ENCODE measurements around the gene HPCAL1.
A peak's percentile ranks its signal among the peaks of the same experiment; 100 is the strongest.

Gene HPCAL1

DNA sequence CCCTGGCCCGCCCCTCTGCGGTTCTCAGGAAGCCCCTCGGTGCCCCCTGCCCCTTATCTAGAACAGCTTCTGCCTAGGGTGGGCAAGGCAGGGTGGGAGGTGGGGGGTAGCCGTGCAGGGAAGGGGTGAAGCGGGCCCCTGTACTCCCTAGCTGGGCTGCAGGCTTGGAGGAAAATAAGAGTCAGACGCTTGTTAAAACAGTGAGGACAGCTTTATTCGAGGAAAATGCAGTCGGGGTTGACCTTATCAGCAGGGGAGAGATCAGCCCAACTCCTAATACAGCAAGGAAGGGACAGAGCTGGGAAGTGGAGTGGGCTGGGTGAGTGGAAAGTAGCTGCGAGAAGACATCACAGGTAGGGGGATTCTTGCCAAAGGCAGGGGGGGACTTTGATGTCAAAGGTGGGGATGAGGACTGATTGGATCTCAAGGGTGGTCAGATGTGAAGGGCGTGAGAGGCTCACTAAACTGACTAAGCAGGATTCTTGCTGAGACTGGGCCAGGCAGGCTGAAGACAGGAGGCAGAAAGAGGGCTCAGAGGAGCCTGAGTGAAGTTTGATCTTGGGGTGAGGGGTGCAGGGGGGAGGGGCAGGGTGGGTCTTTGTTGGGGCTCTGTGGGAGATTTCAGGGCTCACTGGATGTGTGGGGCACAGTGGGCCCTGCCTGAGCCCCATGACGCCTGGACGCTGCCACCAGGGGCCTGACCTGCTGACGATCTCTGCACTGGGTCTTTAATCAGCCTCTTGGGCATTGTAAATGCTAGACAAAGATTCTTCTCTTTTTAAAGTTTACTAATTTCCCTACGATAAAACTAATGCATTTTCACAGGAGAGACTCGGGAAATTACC is 29.9 kb downstream of the HPCAL1 start:
- DNase-seq, result no peak

DNA sequence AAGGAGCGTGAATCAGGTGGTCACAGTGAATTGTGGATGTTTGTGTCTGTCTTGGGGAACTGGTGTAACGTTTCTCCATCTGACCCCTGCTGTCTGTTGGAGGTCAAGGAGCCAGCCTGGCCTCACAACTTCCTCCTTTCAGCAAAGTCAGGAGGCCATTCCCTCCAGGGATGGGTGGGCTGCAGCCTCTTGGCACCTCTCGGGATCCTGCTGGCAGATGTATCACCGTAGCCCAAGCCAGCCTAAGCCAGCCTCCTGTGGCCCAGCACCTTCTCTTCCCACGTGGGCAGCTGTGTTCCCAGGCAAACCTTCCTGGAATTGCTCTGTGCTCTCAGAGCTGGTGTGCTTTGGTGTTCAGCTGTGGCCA is 30.5 kb downstream of the HPCAL1 start:
- no peak for DNase-seq

DNA sequence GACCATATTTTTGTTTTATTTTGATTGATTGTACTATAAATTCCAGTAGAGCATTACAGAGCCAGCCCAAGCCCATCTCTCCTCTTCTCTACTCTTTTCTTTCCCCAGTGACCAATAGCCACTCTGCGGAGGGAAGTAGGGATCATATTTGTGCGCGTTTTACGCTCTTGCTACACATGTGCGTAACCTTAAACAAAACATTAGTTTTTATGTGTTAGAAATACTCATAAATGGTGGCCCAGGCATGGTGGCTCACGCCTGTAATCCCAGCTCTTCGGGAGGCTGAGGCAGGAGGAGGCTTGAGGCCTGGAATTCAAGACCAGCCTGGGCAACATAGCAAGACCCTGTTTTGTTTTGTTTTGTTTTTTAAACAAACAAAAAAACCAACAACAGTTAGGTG is 31.3 kb downstream of the HPCAL1 start:
- no peak for DNase-seq

DNA sequence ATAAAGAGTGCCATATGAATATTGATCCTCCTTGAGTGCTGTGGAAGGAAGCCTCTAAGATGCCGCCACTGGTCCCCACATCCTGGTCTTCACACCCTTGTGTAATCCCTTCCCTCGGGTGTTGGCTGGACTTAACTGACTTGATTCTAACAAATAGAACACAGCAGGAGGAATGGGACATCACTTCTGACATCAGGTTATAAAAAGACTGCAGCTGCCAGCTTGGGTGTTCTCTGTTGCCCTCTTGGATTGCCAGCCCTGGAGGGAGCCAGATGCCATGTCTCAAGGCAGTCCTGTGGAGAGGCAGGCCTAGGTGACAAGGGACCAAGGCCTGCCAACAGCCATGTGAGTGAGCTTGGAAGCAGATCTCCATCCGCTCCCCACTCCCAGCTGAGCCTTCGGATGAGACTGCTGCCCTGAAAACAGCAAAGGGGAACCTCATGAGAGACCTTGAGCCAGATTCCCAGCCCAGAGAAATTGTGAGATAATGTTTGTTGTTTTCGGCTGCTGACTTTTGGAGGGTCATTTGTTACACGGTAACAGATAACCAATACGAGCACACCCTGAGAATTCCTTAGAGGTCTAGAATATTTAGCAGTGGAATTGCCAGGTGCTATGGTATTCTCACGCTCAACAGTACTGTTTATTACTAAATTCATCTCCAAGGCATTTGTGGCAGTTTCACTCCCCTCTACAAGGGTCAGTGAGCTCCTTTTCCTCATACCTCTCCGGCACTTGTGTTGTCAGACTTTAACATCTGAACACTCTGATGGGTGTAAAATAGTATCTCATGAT is 32.5 kb downstream of the HPCAL1 start:
- no peak for DNase-seq

DNA sequence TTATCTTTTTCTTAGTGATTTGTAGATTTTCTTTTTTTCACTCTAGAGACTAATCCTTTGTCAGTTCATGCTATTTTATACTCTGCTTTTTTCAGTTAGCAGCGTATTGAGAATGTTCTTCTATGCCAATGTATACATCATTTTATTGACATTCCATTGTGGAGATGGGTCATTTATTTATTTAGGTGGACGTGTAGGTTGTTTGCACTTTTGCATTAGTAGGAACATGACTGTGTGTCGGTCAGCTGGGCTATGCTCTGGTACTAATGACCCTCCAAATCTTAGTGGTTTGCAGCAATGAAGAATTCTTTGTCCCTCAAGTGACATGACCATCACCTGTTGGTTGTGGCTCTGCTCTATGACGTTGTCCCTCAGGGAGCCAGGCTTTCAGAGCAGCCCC is 33.6 kb downstream of the HPCAL1 start:
- DNase-seq, result no peak

DNA sequence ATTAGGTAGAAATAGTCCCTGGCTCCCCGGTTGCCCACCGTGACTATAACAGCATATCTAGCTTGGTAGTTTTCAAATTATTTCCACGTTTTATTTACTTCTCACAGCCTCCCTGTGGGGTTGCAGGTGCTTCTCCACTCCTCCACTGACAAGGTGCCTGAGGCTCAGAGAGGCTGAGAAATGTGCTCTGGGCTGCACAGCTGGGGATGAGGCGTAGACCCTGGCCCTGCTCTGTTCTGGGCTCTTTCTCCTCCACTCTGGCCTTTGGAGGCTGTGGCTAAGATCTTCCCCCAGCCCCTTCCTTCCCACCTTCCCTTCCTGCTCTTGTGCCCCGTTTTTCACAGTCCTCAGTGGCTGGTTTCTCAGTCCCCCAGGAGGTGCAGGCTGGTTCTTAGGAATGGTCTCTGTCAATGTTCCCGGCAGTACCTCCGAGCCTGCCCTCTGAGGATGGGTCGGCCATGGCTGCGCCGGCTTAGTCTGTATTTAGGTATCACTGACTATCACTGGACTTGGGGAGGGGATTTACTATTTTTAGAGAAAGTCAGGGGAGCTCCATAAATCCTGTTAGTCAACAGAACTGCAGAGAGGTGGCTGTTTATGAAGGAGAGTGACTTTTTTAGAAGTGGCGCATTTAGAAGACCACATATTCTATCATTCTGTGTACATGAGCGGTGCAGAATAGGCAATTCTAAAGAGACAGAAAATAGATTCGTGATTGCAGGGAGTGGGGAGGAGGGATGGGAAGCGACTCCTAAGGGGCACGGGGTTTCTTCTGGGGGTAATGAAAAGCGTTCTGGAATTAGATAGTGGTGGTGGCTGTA is 35.0 kb downstream of the HPCAL1 start:
- DNase-seq, result no peak

DNA sequence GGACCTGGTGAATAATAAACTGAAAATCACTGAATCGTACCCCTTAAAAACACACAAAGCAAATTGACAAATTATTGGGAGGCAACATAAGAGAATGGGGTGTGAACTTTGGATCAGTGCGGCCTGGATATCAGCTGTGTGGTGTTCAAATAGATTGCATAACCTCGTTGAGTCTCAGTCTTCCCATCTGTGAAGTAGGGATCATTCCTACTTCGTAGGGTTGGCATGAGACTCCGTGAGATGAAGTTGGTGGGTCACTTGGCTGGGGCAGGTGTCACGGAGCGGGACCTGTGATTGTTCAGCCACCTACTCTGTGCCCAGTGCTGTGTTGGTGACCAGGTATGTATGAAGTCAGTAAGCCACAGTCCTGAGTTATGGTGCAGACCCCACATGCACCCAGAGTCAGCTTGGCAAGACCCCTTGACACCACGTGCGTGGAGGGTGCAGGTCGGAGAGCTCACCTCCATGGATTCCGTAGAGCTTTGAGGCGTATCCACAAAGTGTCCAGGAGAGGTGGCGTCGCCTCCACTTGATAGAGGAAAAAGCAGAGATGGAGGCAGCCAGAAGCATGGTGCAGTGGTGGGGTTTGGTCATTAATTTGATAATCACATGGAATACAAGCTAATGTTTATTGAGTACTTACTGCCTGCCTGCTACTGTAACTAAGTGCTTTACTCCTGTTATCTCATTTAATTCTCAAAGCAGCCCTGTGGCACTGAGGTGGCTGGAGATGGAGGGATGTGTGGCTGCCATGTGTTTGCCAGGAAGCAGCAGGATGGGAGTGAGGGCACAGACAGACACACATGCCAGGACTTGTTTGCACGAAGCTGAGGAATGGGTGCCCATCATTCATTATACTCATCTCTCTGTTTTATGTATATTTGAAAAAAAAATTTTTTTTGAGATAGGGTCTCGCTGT is 35.8 kb downstream of the HPCAL1 start:
- no peak for DNase-seq

DNA sequence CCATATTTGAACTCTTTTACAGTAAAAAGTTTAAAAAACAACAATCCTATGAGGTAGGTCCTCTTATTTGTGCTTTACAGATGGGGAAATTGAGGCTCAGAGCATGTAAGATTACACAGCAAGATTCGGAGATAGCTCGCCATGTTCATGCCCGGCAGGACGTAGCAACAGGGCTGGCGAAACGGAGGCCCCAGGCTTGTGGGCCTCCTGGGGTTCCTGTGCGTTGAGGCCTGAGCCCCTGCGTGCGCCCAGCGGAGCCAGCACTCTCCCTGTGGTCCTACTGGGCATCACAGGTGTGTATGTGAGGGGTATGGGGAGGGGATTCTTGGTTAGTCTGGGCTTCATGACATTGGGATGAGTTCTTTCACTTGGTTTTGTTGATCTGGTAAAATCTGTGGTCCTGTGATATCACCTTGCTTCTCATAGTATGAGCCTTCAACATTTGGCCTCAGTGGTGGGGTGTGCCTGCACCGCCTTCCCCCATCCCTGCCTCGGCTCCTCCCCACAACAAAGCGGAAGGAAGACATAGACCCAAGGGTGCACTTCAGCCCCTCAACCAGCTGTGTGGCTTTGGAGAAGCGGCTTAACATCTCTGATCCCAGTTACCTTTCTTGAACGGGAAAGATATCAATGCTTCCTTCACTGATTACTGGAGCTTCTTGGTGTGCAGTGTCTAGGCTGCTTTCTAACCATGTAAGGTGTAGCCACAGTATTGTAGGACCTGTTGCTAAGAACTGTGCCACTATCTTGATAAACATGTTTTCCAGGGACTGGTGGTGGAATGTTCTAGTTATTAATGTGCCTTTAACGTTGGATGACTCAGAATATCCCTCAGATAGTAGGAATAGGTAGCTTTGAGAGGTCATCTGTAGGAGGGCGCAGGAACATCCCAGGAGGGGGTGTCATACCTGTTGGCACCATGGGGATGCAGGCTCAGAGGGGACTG is 37.2 kb downstream of the HPCAL1 start:
- no peak for DNase-seq

DNA sequence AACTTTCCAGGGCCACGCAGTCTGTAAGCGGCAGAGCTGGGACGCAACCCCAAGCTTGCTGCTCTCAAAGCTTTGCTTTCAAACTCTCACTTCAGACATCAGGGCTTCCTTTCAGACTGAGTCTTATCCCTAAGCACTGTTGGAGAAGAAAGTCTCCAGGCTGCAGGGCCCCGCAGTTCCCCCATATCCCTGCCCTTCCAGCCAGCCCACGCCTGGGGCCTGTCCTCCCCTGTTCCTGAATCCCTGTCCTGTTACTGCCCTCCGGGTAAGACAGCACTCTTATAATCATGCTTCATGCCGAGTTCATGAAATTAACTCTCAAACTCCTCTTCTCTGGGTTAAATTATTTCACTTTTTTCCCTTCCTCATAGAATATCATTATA is 37.9 kb downstream of the HPCAL1 start:
- DNase-seq, result no peak

DNA sequence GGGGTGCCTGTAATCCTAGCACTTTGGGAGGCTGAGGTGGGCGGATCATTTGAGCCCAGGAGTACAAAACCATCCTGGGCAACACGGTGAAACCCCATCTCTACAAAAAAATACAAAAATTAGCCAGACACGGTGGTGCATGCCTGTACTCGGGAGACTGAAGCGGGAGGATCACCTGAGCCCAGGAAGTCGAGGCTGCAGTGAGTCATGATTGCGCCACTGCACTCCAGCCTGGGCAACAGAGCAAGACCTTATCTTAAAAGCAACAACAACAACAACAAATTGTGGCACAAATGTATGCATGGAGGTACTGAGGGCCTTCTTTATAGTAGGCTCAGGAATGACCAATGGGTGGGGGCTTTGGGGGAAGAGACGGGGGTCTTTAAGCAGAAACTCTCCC is 38.5 kb downstream of the HPCAL1 start:
- no peak for DNase-seq

DNA sequence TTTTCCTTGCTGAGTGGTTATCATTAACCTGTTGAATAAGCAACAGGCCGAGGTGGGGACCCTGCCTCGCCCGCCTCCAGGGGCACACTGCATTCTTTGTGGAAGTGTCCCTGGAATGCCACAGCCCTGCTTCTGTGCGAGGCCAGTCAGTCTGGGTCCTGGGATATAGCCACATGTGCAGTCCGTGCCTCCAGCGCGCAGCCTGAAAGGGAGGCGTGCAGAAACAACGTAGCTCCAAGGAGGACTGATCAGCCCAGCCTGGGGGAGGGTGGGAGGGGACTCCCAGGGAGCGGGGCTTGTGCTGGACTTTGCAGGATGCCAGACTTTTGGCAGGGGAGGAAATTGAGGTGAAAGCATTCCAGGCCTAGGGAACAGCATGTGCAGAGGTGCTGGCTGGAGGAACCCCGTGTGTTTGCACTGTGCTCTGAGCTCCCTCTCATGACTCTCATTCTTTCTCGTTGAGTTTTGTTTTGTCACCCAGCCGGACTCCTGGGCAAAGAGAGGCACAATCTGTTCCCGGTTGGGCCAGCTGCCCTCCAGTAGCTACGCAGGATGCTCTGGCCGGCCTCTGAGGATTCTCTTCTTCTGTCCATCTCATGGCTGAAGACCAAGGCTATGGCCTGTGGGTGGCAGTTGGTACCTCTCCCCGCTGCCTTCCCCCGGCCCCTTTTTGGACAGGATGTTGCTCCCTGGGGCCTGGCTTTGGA is 39.7 kb downstream of the HPCAL1 start:
- DNase-seq, result peak in 9 of 58 donors; percentile 14 to 59 (median 24)

DNA sequence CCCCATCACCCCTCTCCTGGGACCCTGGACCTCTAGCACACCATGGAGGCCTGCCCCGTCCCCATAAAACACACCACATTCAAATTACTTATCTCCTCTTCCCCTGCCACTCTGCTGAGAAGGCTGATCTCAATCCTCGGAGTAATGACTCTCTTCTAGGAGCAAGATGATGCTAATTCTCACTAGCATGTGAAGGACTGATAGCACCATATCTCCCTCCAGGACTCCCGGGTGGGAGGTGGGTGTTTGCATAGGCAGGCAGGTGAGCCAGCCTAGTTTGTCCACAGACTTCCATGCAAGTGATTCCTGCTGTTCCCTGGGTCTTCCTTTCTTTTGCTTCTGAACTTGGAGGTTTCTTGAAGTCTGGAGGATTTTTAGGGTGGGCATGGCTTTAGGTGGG is 40.5 kb downstream of the HPCAL1 start:
- DNase-seq, result no peak

DNA sequence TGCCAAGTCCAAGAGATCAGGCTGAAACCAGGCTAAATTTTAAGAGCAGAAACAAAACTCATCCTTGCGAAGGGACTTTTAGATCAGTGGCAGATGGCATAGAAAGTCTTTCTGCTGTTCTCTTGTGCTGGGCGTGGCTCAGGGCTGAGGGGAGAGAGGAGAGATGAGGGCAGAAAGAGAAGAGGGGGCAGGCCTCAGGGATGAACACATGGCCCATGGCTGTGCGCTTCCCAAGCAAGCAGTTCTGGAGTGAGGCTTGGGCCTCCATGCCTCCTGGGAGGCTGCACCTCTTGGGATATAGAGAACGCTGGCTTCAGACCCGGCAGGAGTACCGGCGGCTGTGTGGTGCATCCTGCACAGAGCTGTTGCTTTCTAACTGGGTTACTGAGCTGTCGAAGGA is 41.0 kb downstream of the HPCAL1 start:
- no peak for DNase-seq

DNA sequence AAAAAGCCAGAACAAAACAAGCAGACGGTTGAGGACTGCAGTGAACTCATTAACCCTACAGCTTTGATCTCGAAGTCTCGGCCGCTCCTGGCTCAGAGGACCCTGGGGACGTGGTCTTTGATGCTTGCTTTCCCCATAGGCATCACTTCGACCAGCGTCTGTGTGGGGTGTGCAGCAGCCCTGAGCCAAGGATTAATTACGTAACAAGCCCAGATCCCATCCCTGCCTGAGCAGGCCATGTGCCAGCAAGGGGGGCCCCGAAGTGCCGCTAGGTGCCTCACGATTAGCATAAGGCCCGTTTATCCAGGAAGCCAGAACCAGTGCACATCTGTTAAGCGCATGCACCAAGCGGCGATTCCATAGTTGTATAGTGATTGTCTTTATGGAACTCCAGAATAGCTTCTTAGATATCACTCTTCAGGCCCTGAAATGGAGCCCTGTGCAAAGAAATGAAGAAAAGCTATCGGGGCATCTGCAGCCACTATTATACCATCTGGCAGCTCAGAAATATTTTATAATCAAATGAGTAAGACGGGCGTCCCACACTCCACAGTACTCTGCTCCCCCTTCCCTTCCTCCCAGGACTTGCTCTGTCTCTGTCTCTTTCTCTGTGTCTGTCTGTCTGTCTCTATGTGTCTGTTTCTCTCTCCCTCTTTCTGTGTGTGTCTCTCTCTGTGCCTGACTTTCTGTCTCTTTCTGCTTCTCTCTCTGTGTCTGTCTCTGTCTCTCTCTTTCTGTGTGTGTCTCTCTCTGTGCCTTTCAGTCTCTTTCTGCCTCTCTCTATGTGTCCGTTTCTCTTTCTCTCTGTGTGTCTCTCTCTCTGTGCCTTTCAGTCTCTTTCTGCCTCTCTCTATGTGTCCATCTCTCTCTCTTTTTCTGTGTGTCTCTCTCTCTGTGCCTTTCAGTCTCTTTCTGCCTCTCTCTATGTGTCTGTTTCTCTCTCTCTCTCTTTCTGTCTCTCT is 41.7 kb downstream of the HPCAL1 start:
- no peak for DNase-seq

DNA sequence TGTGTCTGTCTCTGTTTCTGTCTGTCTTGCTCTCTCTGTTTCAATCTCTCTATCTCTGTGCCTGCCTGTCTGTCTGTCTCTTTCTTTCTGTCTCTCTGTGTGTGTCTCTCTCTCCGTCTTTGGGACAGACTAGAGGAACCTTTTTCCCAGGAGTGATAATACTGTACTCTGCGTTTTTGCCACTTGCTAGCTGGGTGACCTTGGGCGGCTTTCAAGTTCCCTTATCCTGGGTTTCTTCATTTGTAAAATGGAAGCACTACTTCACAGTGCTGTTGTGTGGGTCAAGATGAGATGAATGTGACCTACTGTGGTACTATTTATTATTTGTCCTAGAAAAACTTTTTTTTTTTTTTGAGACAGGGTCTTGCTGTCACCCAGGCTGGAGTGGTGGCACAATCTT is 42.4 kb downstream of the HPCAL1 start:
- DNase-seq, result no peak

DNA sequence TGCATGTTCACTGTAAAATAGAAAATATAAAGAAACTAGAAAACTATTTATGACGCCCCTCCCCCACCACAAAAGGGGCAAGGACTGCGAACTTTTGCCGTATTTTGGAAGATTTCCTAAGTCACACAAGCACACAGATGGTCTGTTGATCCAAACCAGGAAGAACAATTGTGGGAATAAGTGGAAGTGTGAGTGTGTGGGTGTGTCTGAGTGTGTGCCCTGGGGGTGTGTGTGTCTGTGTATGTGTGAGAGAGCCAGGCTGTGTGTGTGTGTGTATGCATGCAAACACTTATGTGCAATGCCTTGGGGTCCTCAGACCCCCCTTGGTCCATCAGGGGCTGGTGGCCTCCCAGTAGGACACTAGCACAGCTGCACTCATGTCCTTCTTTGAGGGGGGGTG is 43.1 kb downstream of the HPCAL1 start:
- no peak for DNase-seq

DNA sequence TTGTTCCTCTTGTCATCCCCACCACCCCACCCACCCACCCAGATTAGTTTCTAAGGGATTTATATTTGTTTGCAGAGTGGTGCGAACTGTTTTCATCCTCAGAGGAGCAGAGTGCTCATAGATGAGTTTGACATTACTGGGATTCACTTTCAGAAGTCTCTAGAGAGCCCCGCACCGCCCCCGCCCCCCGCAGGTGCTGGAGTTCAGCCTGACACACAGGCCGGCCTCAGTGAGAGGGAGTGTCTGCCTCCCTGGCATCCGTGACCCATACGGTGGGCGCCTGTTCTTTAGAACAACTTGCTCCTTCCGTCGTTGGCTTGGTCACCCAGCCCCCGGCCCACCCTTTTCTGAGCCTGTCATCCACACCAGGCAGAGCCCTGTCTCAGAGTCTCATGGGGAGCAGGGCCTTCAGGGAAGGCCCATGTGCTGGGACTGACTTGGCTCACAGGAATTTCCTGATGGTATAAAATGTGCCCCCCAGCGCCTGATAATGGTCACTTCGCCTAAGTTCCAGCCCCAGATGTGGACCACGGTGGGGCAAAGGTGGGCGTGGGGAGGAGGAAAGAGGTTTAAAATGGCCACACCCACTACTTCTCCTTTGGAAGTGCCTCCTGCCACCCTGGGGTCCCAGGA is 44.3 kb downstream of the HPCAL1 start:
- no peak for DNase-seq
